ENCODE results near the gene KCNH5.

Gene KCNH5

DNA sequence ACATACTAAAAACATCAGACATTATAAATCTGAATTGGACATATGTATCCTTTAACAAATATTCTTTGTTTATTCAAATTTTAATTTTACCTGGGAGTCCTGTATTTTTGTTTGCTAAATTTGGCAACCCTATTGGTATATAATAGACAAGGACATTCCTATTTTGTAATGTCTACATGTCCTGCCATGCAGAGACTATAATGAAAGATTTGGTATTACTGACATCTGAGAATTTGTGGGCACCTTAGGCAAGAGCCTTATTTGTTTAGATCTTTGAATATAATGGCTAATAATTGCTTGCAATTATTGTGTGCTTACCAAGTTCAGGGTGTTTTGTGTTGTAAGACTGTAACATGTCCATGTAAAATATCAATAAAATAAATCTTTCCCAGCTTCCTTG, 334.4 kb downstream of the KCNH5 start:
- no peak overlapping the region for H4K91ac ChIP-seq (ENCODE audit: low read depth, low read length)
- no peak overlapping the region for H2AK5ac ChIP-seq (ENCODE audit: low read length)
- H3K23ac ChIP-seq (ENCODE audit: low read length), result no peak overlapping the region
- H3K4me2 ChIP-seq (ENCODE audit: low read length), result no peak overlapping the region
- H3K9me3 ChIP-seq (ENCODE audit: insufficient read depth, low read depth, low read length), result no peaks in the 10 kb centered on the region
- no peak for DNase-seq
- no peak overlapping the region for H3K9ac ChIP-seq (ENCODE audit: low read length)
- H4K8ac ChIP-seq (ENCODE audit: low read depth, low read length), result no peak overlapping the region
- H3K18ac ChIP-seq (ENCODE audit: low read length), result no peak overlapping the region
- H2BK120ac ChIP-seq (ENCODE audit: insufficient read depth, low read length, poor library complexity), result no peak overlapping the region
- H3K4me3 ChIP-seq (ENCODE audit: low read depth, low read length), result no peak overlapping the region
- H3K27me3 ChIP-seq (ENCODE audit: insufficient read depth, low read length), result no peaks in the 10 kb centered on the region
- no peak overlapping the region for H2BK12ac ChIP-seq (ENCODE audit: low read length)
- H2BK5ac ChIP-seq (ENCODE audit: low read depth, low read length, poor library complexity), result no peak overlapping the region
- no peaks in the 10 kb centered on the region for H3K79me1 ChIP-seq (ENCODE audit: low read length)
- H3K4me1 ChIP-seq (ENCODE audit: control insufficient read depth in 1 of 2, insufficient read depth in 2 of 2, low read length in 2 of 2), result no peaks in the 10 kb centered on the region
- no peak overlapping the region for H2AFZ ChIP-seq (ENCODE audit: insufficient read depth, low read length, poor library complexity)
- no peak overlapping the region for H3K4ac ChIP-seq (ENCODE audit: low read depth, low read length)
- H3K27ac ChIP-seq (ENCODE audit: low read depth, low read length), result no peak overlapping the region
- no peak overlapping the region for H3K14ac ChIP-seq (ENCODE audit: low read length)
- no peaks in the 10 kb centered on the region for H3K36me3 ChIP-seq (ENCODE audit: control insufficient read depth in 1 of 2, insufficient read depth in 2 of 2, low read length in 2 of 2)
- no peak overlapping the region for H4K12ac ChIP-seq (ENCODE audit: low read depth, low read length)
- H3K79me2 ChIP-seq (ENCODE audit: control insufficient read depth, insufficient read depth, low read length, poor library complexity), result no peaks in the 10 kb centered on the region

DNA sequence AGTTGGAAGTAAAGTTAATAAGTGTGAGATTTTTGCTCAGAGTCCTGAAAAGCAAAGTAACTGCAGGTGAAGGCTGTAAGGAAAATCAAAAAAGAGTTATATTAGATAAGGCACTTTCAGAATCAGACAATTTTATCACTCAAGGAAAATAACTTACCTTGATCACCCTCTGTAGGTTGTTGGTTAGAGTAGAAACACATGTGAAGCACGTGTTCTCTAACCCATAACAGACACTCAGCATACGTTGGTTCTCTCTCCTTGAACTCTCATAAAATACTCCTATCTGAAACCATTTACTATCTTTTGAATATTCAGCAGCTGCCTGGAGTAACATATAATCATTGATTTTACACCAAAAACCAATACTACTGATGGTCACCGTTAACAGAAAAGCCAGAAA, 335.5 kb downstream of the KCNH5 start:
- Histone ChIP-seq H2AK5ac (ENCODE audit: low read length) (no peak overlapping the region), H3K9me3 (ENCODE audit: insufficient read depth, low read depth, low read length) (no peaks in the 10 kb centered on the region), H3K4me2 (ENCODE audit: low read length) (no peak overlapping the region), H3K4ac (ENCODE audit: low read depth, low read length) (no peak overlapping the region), H3K79me1 (ENCODE audit: low read length) (no peaks in the 10 kb centered on the region), H3K27me3 (ENCODE audit: insufficient read depth, low read length) (no peaks in the 10 kb centered on the region), H3K18ac (ENCODE audit: low read length) (no peak overlapping the region), H4K8ac (ENCODE audit: low read depth, low read length) (no peak overlapping the region), H3K9ac (ENCODE audit: low read length) (no peak overlapping the region), H3K79me2 (ENCODE audit: control insufficient read depth, insufficient read depth, low read length, poor library complexity) (no peaks in the 10 kb centered on the region), H3K36me3 (ENCODE audit: control insufficient read depth in 1 of 2, insufficient read depth in 2 of 2, low read length in 2 of 2) (no peaks in the 10 kb centered on the region), H3K23ac (ENCODE audit: low read length) (no peak overlapping the region), H3K14ac (ENCODE audit: low read length) (no peak overlapping the region), H3K4me3 (ENCODE audit: low read depth, low read length) (no peak overlapping the region), H2BK120ac (ENCODE audit: insufficient read depth, low read length, poor library complexity) (no peak overlapping the region), H3K4me1 (ENCODE audit: control insufficient read depth in 1 of 2, insufficient read depth in 2 of 2, low read length in 2 of 2) (no peaks in the 10 kb centered on the region), H4K91ac (ENCODE audit: low read depth, low read length) (no peak overlapping the region), H2BK5ac (ENCODE audit: low read depth, low read length, poor library complexity) (no peak overlapping the region), H2BK12ac (ENCODE audit: low read length) (no peak overlapping the region), H4K12ac (ENCODE audit: low read depth, low read length) (no peak overlapping the region), H2AFZ (ENCODE audit: insufficient read depth, low read length, poor library complexity) (no peak overlapping the region), H3K27ac (ENCODE audit: low read depth, low read length) (no peak overlapping the region)
- WGBS (ENCODE audit: extremely low coverage, insufficient coverage, insufficient read length), result no CpG with 5 or more reads among the region's 3 CpGs
- DNase-seq, result no peak

- no peaks in the 10 kb centered on the region for H3K27me3 ChIP-seq (ENCODE audit: insufficient read depth, low read length)
- no peak overlapping the region for H4K12ac ChIP-seq (ENCODE audit: low read depth, low read length)
- no peak overlapping the region for H2AFZ ChIP-seq (ENCODE audit: insufficient read depth, low read length, poor library complexity)
- H3K4me2 ChIP-seq (ENCODE audit: low read length), result no peak overlapping the region
- H3K14ac ChIP-seq (ENCODE audit: low read length), result no peak overlapping the region
- no peaks in the 10 kb centered on the region for H3K79me2 ChIP-seq (ENCODE audit: control insufficient read depth, insufficient read depth, low read length, poor library complexity)
- no peak overlapping the region for H4K8ac ChIP-seq (ENCODE audit: low read depth, low read length)
- no peak for DNase-seq
- no peak overlapping the region for H3K4me3 ChIP-seq (ENCODE audit: low read depth, low read length)
- no peak overlapping the region for H2BK5ac ChIP-seq (ENCODE audit: low read depth, low read length, poor library complexity)
- H3K9ac ChIP-seq (ENCODE audit: low read length), result no peak overlapping the region
- H3K23ac ChIP-seq (ENCODE audit: low read length), result no peak overlapping the region
- H3K4ac ChIP-seq (ENCODE audit: low read depth, low read length), result no peak overlapping the region
- H4K91ac ChIP-seq (ENCODE audit: low read depth, low read length), result no peak overlapping the region
- H3K27ac ChIP-seq (ENCODE audit: low read depth, low read length), result no peak overlapping the region
- no peaks in the 10 kb centered on the region for H3K9me3 ChIP-seq (ENCODE audit: insufficient read depth, low read depth, low read length)
- H3K36me3 ChIP-seq (ENCODE audit: control insufficient read depth in 1 of 2, insufficient read depth in 2 of 2, low read length in 2 of 2), result no peaks in the 10 kb centered on the region
- no peak overlapping the region for H3K18ac ChIP-seq (ENCODE audit: low read length)
- no CpG with 5 or more reads among the region's 2 CpGs for WGBS (ENCODE audit: extremely low coverage, insufficient coverage, insufficient read length)
- H2BK120ac ChIP-seq (ENCODE audit: insufficient read depth, low read length, poor library complexity), result no peak overlapping the region
- H2BK12ac ChIP-seq (ENCODE audit: low read length), result no peak overlapping the region
- no peak overlapping the region for H2AK5ac ChIP-seq (ENCODE audit: low read length)
- H3K79me1 ChIP-seq (ENCODE audit: low read length), result no peaks in the 10 kb centered on the region
- no peaks in the 10 kb centered on the region for H3K4me1 ChIP-seq (ENCODE audit: control insufficient read depth in 1 of 2, insufficient read depth in 2 of 2, low read length in 2 of 2)
Measured at GRCh38 chr14:62706217-62706616, 339.0 kb downstream of the KCNH5 start.

DNA sequence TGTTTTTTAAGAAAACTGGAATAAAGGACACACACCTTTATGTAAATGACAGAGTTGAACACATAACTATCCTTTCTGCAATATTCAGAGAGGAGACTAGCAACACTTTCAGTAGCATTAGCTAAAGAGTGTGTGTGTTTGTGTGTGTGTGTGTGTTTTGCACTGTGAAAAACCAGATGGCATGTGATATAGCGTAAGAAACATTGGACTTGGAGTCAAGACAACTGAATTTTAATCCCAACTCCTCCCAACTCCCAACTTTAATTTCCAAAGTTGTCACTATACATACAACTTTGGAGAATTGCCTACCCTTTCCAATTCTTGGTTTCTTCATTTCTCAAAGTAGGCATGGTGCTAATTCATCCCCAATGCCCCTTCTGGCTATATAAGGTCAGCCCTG, 347.8 kb downstream of the KCNH5 start:
- H3K27ac ChIP-seq (ENCODE audit: low read depth, low read length), result no peak overlapping the region
- no peak overlapping the region for H2BK12ac ChIP-seq (ENCODE audit: low read length)
- no peak overlapping the region for H3K9ac ChIP-seq (ENCODE audit: low read length)
- no peak overlapping the region for H3K14ac ChIP-seq (ENCODE audit: low read length)
- no peak overlapping the region for H3K18ac ChIP-seq (ENCODE audit: low read length)
- H3K4ac ChIP-seq (ENCODE audit: low read depth, low read length), result no peak overlapping the region
- peaks cover 0 to 4% of the 10 kb centered on the region in 2 experiments for H3K4me1 ChIP-seq (ENCODE audit: control insufficient read depth in 1 of 2, insufficient read depth in 2 of 2, low read length in 2 of 2)
- no peak overlapping the region for H3K23ac ChIP-seq (ENCODE audit: low read length)
- no peaks in the 10 kb centered on the region for H3K36me3 ChIP-seq (ENCODE audit: control insufficient read depth in 1 of 2, insufficient read depth in 2 of 2, low read length in 2 of 2)
- no peak for DNase-seq
- H2BK5ac ChIP-seq (ENCODE audit: low read depth, low read length, poor library complexity), result no peak overlapping the region
- H3K27me3 ChIP-seq (ENCODE audit: insufficient read depth, low read length), result no peaks in the 10 kb centered on the region
- no CpG with 5 or more reads among the region's 1 CpG for WGBS (ENCODE audit: extremely low coverage, insufficient coverage, insufficient read length)
- H2BK120ac ChIP-seq (ENCODE audit: insufficient read depth, low read length, poor library complexity), result no peak overlapping the region
- H3K79me1 ChIP-seq (ENCODE audit: low read length), result no peaks in the 10 kb centered on the region
- no peak overlapping the region for H4K12ac ChIP-seq (ENCODE audit: low read depth, low read length)
- H2AK5ac ChIP-seq (ENCODE audit: low read length), result no peak overlapping the region
- H3K9me3 ChIP-seq (ENCODE audit: insufficient read depth, low read depth, low read length), result no peaks in the 10 kb centered on the region
- no peak overlapping the region for H2AFZ ChIP-seq (ENCODE audit: insufficient read depth, low read length, poor library complexity)
- no peak overlapping the region for H4K8ac ChIP-seq (ENCODE audit: low read depth, low read length)
- H3K79me2 ChIP-seq (ENCODE audit: control insufficient read depth, insufficient read depth, low read length, poor library complexity), result no peaks in the 10 kb centered on the region
- H3K4me3 ChIP-seq (ENCODE audit: low read depth, low read length), result no peak overlapping the region
- no peak overlapping the region for H4K91ac ChIP-seq (ENCODE audit: low read depth, low read length)
- no peak overlapping the region for H3K4me2 ChIP-seq (ENCODE audit: low read length)
